GM21786 (cell line): ENCODE measurements around the gene GLRA3.
"Not testable (repeated sequence)": the region's sequence is repeated elsewhere in the genome, so short reads cannot be mapped to it uniquely, and the experiment has no call there.

ENCODE experiments used
- ATAC-seq: cut with Tn5 transposase; IDR thresholded peaks from one replicate; pipeline ENCODE4 v1.9.1; 2021; ENCODE audit not compliant: unreplicated experiment

The GLRA3 gene

DNA sequence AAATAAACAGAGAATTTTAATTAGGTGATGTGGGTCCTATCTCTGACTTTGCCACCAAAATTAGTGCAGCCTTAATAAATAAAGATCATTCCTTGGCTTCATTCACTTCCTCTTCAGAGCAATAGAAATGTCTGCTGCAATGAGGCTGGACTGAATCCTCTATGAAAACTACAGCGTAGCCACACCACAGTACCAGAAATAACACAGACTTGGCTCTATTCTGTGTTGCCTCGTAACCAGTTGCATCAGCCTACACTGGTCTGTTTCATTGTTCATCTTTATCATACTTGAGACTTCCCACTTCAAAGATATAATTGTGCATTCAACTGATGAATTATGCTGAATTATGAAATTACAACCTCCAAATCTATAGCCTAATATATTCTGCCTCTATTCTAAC, 15.8 kb downstream of the GLRA3 start:
- no peak for ATAC-seq

DNA sequence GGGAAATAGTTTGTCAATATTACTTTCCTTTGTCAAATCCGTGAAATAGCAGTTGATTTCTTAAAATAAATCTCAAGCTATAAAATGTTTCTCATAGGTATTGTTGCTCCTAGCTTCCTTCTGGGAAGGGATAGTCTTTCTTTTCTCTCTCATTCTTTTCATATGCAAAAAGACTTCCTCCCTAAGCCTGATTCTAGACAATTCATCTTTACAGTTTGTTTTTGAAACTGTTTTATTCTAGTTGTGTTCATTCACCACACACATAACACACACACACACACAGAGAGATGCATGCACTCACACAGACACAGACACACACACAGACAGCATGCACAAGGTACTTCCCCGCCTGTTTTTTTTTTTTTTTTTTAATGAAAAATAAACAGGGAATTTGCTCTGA, 18.2 kb downstream of the GLRA3 start:
- no peak for ATAC-seq

DNA sequence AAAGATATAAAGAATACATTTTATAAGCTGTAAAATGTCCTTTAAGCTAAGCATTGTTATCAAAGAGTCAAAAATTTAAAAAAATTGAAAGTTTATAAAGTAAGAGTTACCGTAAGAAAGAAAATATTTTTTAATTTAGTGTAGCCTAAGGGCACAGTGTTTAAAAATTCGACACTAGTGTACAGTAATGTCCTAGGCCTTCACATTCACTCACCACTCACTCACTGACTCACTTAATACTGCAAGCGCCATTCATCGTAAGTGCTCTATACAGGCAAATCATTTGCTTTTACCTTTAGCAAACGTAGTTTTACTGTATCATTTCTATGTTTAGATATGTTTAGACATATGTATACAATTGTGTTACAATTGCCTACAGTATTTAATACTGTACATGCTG, 20.2 kb downstream of the GLRA3 start:
- no peak for ATAC-seq

DNA sequence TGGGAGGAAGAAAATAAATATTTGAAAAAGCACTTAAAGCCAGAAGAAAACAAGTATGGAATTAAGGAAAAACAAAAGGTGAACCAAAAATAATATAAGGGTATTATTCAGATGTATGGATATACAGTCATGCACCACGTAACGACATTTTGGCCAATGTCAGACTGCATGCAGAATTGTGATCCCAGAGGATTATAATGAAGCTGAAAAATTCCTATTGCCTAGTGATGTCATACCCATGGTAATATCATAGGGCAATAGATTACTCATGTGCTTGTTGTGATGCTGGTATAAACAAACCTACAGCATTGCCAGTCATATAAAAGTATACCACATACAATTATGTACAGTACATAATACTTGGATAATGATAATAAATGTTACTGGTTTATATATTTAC, 20.9 kb downstream of the GLRA3 start:
- no peak for ATAC-seq

DNA sequence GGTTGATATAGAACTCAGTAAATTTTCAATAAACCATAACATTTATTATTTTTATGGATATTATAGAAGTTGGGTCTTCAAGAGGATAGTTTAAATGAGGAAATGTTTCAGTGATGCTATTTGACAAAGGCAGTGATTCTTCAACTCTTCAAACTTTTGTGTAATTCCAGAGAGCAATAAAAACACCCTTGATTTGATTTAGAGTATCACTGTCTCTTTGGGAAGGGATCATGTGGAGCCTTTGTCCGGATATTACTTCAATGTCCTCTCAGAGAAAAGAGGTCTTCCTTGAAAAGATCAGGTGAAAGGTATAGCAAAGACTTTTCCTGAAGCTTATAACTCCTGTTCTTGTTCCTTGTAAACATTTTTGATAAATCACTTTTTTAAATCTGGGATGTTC, 23.3 kb downstream of the GLRA3 start:
- no peak for ATAC-seq

DNA sequence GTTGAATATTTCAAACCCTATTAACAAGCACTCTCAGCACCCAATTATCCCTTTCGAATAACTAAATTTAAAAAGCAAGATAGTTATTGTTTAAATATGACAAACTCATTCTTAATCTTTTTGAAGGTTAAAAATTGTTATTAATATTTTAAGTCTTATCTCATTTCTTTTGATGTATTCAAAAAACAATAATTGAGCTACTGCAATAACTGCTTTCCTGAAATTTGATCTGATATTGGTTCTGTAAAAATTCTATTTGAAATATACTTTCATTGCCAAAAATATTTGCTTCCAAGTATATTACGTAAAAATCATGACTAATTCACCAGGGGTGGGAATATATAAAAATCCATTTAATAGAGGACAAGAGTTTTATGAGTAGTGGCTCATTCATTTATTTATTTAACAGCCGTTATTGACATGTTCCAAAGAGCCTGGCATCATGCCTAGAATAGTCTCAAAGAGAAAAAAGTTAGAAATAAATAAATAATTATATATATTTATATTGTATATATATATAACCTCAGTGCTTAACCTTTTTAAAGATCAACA, 34.4 kb downstream of the GLRA3 start:
- ATAC-seq: no peak

DNA sequence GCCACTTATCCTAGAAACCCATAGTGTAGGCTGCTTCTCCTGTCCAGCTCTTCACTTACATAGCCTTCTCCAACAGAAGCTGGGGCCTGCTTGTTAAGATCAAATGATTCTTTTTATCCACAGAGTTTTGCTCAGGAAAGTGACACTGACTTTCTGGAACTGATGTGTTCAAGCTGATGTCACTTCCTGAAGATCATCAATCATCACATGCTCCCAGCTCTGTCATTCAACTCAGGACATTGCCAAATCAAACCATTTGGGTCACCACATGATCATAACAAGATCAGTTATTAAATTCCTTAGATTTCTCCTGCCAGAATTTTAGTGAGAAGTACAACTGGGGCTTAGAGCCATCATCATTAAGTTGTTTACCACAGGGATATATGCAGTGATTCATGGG, 39.4 kb downstream of the GLRA3 start:
- no peak for ATAC-seq

DNA sequence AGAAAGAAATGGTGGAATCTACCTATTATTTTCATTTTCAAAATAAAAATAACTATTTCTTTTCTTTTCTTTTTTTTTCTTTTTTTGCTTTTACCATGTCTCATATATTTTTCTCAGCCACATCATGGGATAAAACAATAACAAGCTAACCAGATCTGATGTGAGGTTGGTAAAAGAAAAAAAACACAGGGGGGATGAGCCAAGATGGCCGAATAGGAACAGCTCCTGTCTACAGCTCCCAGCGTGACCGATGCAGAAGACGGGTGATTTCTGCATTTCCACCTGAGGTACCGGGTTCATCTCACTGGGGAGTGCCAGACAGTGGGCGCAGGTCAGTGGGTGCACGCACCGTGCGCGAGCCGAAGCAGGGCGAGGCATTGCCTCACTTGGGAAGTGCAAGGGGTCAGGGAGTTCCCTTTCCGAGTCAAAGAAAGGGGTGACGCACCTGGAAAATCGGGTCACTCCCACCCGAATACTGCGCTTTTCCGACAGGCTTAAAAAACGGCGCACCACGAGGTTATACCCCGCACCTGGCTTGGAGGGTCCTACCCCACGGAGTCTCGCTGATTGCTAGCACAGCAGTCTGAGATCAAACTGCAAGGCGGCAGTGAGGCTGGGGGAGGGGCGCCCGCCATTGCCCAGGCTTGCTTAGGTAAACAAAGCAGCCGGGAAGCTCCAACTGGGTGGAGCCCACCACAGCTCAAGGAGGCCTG, 50.6 kb downstream of the GLRA3 start:
- ATAC-seq: not testable (repeated sequence)

DNA sequence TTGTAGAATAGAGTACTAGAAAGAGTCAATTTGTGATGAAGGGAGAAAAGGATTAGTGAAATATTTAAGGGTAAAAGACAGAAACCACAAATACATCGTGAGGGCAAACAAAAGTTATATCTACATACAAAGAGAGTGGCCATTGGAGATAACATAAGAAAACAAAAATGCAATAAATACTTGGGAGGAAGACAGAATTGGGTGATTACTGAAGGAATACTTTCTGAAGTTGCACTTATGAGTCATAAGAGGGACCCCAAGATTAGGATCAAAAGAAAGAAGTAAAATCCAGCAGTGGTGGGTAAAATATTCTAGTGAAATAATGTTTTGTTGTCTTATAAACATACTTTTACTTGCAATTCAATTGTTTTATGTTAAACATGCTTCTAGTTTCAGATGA, 53.7 kb downstream of the GLRA3 start:
- no peak for ATAC-seq

DNA sequence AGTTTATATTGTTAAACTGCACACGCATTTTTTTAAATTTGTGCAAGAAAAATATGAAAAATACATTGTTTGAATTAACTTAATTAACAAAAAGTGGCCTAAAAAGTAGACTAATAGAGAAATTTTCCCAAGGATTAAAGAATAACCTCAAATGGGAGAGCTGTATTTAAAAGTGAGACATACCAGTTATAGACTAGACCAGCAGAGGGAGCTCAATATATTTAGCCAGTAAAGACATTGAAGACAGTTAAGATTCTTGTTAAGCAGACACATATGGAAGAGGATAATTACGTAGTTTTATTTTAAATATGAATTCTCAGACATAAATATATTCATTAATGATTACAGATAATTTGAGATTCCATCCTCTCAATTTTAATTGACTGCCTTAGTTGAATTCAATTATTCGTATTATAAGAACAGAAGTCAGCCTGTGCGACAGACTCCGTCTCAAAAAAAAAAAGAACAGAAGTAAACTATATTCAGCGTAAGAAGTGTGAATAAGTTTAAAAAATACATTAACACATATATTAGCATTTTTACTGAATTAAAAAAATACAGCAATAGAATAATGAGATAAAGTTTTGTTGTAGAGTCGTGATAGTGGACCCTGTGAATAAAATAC, 64.8 kb downstream of the GLRA3 start:
- peak; percentile 60 for ATAC-seq

DNA sequence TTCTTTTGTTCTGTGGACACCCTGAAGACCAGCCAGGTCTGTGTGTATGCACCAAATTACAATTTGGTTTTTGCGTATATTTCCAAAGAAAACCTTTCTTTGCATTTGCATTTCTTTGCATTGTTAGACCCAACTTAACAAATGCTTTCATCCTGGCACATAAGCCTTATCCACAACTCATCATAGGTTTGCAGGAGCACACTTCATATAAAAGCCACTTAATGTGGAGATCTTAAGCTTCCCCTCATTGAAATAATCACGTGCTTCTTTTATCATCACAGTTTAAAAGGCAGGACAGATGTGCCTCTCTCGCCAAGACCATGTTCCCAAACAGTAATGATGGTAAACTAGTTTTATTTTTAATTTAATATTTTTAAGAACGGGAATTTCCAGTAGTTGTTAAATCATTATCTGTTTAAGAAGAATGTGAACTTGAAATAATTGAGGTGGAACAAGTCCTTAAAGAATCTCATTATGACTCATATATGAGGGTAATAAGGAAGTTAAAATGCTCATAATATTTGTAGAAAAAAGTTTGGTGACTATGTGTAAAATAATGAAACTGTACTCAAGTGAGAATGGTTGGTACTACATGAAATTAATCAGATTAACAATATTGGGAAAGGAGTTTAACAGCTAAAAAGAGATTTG, 65.5 kb downstream of the GLRA3 start:
- ATAC-seq: peak; percentile 66

DNA sequence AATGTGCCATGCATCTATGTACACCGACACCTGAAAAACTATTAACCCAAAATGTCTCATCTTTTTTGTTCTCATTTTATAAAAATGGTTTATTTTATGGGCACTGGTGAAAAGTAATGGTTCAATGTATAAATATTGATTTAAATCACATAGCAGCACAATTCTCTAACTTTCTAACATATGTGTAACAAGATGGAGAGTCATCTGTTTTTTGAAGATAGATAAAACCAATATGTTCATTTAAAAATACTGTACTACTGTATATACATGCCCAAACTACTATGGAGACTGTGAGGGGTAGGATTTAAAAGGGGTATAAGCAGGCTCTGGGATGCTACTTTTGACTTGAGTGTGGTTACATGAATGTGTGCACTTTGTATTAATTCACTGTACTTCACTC, 67.6 kb downstream of the GLRA3 start:
- ATAC-seq: no peak

DNA sequence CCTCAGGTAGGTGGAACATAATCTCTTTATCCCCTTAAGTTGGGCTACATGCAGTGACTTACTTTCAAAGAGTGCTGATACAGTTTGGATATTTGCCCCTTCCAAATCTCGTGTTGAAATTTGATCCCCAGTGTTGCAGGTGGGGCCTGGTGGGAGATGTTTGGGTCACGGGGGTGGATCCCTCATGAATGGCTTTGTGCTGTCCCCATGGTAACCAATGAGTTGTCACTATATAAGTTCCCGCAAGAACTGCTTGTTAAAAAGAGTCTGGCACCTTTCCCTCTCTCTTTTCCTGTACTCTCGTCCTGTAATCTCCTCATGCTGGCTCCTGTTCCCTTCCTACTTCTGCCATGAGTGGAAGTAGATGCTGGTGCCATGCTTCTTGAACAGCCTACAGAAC, 71.3 kb downstream of the GLRA3 start:
- ATAC-seq: no peak

DNA sequence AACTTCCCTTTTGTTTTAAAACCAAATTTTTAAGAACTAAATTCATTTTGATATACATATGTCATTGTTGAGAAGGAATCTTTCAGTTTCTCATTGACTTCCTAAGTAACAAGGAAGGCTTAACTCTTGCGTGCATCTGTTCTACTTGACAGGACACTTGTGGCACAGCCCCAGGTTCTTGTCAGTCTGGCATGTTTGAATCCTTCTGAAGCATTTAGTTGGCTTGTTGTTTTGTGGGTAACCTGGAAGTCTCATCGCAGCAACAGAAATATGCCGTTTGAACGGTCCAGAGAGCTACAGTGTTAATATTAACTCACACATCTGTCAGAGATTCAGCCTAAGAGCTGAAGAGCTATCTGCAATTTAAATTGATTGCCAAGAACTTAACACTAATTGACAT, 76.0 kb downstream of the GLRA3 start:
- ATAC-seq: no peak

DNA sequence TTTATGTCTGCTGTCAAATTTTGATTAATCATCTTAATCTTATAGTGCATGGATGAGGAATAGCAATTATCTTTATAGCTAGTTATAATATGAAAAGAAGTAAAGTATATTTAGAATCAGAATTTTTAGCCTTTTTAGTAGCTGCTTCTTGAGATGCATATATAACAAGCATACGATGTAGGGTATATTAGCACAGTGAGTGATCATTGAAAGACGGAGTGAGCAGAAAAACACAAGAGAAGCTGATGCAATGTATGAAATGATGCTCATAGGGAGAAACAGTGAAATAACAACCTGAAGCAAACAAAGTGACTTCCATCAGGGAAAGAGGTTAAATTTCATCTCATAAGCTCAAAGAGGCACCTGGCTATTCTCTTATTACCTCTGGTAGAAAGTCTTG, 77.0 kb downstream of the GLRA3 start:
- ATAC-seq: no peak

DNA sequence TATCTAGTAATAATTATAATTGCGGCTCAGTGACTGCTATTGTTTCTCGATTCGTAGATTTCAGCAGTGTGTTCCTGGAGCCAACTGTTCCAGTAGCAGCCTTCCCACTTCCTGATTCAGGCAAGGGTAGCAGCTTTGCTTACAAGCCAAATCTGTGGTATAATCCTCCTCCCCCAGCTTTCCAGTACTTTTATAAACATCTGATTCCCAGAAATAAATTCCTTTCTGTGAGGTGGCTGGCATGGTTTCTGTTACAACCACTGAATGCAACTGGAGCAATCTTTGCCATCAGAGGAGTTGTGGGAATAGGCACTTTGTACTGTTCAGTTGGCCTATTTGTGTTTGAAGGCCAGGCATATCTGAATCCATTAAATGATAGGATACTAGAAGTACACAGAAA, 80.0 kb downstream of the GLRA3 start:
- no peak for ATAC-seq

DNA sequence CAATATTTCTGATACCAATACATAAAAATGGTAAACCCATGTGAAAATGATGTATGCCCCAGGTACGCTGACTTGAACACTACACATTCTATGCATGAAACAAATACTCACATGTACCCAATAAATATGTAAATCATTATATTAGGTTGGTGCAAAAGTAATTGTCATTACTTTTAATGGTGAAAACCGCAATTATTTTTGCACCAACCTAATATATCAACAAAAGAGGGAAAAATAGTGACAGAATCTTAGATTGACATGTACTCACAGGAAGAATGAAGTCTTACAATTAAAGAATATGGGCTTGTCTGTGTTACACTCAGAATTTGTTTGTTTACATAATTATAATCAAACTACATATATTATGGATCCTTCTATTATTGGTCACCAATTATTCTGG, 82.3 kb downstream of the GLRA3 start:
- no peak for ATAC-seq

DNA sequence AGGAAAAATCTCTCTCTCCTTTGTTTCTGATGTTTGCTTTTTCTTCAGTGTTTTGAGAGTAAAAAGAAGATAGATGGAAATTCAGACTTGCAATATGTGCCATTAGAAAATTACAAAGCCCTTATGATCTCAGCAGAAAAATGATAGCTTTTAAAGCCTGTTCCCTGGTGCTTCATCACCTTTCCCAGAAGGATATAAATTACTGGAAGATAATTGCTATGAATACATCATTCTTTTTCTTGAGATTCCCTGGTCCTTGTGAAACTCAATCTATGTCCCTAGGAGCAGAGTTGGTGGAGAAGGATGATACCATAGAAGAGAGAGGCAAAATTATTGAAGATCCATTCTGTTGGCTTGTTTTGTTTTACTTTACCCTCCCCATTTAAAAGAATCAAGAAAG, 86.5 kb downstream of the GLRA3 start:
- no peak for ATAC-seq

DNA sequence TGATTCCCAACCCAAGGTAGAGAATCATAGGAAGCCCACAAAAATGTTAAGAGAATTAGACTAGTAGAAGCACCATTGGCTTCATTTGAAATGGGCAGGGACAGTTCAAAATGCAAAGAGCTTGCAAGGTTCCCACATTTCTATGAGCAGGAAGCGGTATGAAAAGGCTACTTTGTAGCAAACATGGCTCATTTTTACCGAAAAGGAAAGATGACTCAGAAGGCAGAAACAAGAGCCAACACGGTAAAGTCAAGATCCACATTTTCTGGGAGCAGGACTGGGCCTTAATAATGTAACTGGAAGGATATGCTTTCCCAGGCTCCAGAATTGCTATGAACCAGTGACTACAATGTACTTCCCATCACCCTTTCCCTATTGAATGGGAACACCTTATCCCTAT, 89.5 kb downstream of the GLRA3 start:
- no peak for ATAC-seq

DNA sequence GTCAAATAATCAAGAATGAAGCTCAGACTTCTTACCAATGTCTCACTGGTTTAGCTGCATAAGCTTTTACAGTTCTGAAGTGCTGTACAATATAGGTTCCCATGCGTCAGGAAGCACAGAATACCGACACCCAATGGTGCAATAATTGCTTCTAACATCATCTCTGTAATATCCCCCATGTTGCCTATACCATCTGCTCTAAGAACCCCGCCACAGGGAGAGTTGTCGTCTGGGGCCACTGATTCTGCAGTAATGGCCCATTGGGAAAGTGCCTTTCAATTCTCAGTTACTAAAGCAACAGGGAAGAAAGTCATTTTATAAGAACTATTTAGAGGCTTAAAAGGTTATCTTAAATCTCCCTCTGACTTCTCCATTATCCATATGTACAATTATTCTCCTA, 94.9 kb downstream of the GLRA3 start:
- ATAC-seq: no peak

DNA sequence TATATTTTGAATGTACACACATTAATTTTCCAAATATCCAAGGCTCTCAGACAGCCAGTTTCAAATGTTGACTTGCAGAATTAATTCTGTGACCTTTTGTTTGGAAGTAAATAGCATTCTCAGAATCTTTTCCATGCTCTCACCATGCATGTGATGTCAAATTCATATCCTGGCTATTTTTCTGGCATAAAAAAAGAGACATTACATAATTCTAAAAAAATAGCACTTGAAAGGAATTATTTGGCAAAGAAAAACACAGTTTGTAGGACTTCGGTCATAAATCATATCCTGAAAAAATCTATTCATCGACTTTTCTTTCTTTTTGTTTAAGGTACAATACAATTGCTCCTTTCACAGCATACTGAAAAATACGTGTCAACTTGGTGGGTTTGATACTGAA, 111.2 kb downstream of the GLRA3 start:
- no peak for ATAC-seq
